HEK293 (cell line): Measurements from ENCODE around the gene PSMD5.

Source experiments
- KLF8 ChIP-seq: fragments of 450-650 bp; formaldehyde crosslinking; IDR thresholded peaks from 2 replicates; pipeline ENCODE4 v1.5.1; 2016; ENCODE audit warnings: missing biosample characterization, missing genetic modification characterization
- OSR2 ChIP-seq: fragments of 450-650 bp; formaldehyde crosslinking; IDR thresholded peaks from 2 replicates; pipeline ENCODE4 v1.5.1; 2016; ENCODE audit warnings: missing biosample characterization, missing genetic modification characterization
- SP7 ChIP-seq: fragments of 450-650 bp; formaldehyde crosslinking; IDR thresholded peaks from 2 replicates; pipeline ENCODE4 v1.5.1; 2016; ENCODE audit warnings: missing biosample characterization, missing genetic modification characterization
- TCF7L2 ChIP-seq: IDR thresholded peaks from 2 replicates; pipeline ENCODE4 v1.6.1; 2011; ENCODE audit warnings: low read depth, mild to moderate bottlenecking, inconsistent platforms, low read length, moderate library complexity, borderline replicate concordance
- ZBTB17 ChIP-seq: fragments of 450-650 bp; formaldehyde crosslinking; IDR thresholded peaks from 2 replicates; pipeline ENCODE4 v1.5.1; 2016; ENCODE audit warnings: missing biosample characterization, missing genetic modification characterization
- ZBTB8A ChIP-seq: fragments of 450-650 bp; formaldehyde crosslinking; IDR thresholded peaks from 2 replicates; pipeline ENCODE4 v1.5.1; 2016; ENCODE audit warnings: missing biosample characterization, missing genetic modification characterization
- ZFP41 ChIP-seq: fragments of 450-650 bp; formaldehyde crosslinking; IDR thresholded peaks from 2 replicates; pipeline ENCODE4 v1.5.1; 2016; ENCODE audit warnings: missing biosample characterization, missing genetic modification characterization, borderline replicate concordance
- ZNF114 ChIP-seq: fragments of 450-650 bp; formaldehyde crosslinking; IDR thresholded peaks from 2 replicates; pipeline ENCODE4 v1.5.0; 2017; ENCODE audit warnings: missing biosample characterization, missing genetic modification characterization
- ZNF133 ChIP-seq: fragments of 450-650 bp; formaldehyde crosslinking; IDR thresholded peaks from 2 replicates; pipeline ENCODE4 v1.5.1; 2016; ENCODE audit warnings: missing biosample characterization, missing genetic modification characterization
- ZNF157 ChIP-seq: fragments of 450-650 bp; formaldehyde crosslinking; IDR thresholded peaks from 2 replicates; pipeline ENCODE4 v1.5.1; 2016; ENCODE audit warnings: missing biosample characterization, missing genetic modification characterization
- ZNF214 ChIP-seq: fragments of 450-650 bp; formaldehyde crosslinking; IDR thresholded peaks from 2 replicates; pipeline ENCODE4 v1.5.1; 2017; ENCODE audit warnings: missing biosample characterization, mild to moderate bottlenecking, missing genetic modification characterization, borderline replicate concordance
- ZNF266 ChIP-seq: fragments of 450-650 bp; formaldehyde crosslinking; IDR thresholded peaks from 2 replicates; pipeline ENCODE4 v1.5.1; 2016; ENCODE audit warnings: missing biosample characterization, missing genetic modification characterization, low read depth
- ZNF292 ChIP-seq: fragments of 450-650 bp; formaldehyde crosslinking; IDR thresholded peaks from 2 replicates; pipeline ENCODE4 v1.5.1; 2016; ENCODE audit warnings: low read depth, missing biosample characterization, missing genetic modification characterization, borderline replicate concordance
- ZNF311 ChIP-seq: fragments of 450-650 bp; formaldehyde crosslinking; IDR thresholded peaks from 2 replicates; pipeline ENCODE4 v1.5.1; 2017; ENCODE audit warnings: missing biosample characterization, missing genetic modification characterization, borderline replicate concordance
- ZNF48 ChIP-seq: fragments of 450-650 bp; formaldehyde crosslinking; IDR thresholded peaks from 2 replicates; pipeline ENCODE4 v1.5.1; 2016; ENCODE audit warnings: missing biosample characterization, missing genetic modification characterization
- ZNF514 ChIP-seq: fragments of 450-650 bp; formaldehyde crosslinking; IDR thresholded peaks from 2 replicates; pipeline ENCODE4 v1.5.1; 2016; ENCODE audit warnings: missing biosample characterization, missing genetic modification characterization
- ZNF585B ChIP-seq: fragments of 450-650 bp; formaldehyde crosslinking; IDR thresholded peaks from 2 replicates; pipeline ENCODE4 v1.5.1; 2016; ENCODE audit warnings: missing biosample characterization, missing genetic modification characterization
- ZNF670 ChIP-seq: fragments of 450-650 bp; formaldehyde crosslinking; IDR thresholded peaks from 2 replicates; pipeline ENCODE4 v1.5.1; 2016; ENCODE audit warnings: missing biosample characterization, missing genetic modification characterization, low read depth
- ZNF76 ChIP-seq: fragments of 450-650 bp; formaldehyde crosslinking; IDR thresholded peaks from 2 replicates; pipeline ENCODE4; 2016; ENCODE audit warnings: low read depth, missing biosample characterization, missing genetic modification characterization, borderline replicate concordance
- ZNF792 ChIP-seq: fragments of 450-650 bp; formaldehyde crosslinking; IDR thresholded peaks from 2 replicates; pipeline ENCODE4 v1.5.1; 2016; ENCODE audit warnings: missing biosample characterization, missing genetic modification characterization
- ZXDB ChIP-seq: fragments of 450-650 bp; formaldehyde crosslinking; IDR thresholded peaks from 2 replicates; pipeline ENCODE4 v1.5.1; 2016; ENCODE audit warnings: missing biosample characterization, missing genetic modification characterization
- TF ChIP-seq, protein P1 (sequence below): fragments of 450-650 bp; formaldehyde crosslinking; IDR thresholded peaks from 2 replicates; pipeline ENCODE4 v1.5.1; 2016; ENCODE audit warnings: missing biosample characterization, missing genetic modification characterization
- TF ChIP-seq, protein P2 (sequence below): fragments of 450-650 bp; formaldehyde crosslinking; IDR thresholded peaks from 2 replicates; pipeline ENCODE4 v1.5.1; 2016; ENCODE audit warnings: missing biosample characterization, missing genetic modification characterization
- TF ChIP-seq, protein P3 (sequence below): fragments of 450-650 bp; formaldehyde crosslinking; IDR thresholded peaks from 2 replicates; pipeline ENCODE4 v1.5.1; 2016; ENCODE audit warnings: missing biosample characterization, missing genetic modification characterization
- TF ChIP-seq, protein P4 (sequence below): sonication (generic); formaldehyde crosslinking; IDR thresholded peaks from 2 replicates; pipeline ENCODE4 v1.8.1; 2022; ENCODE audit warnings: mild to moderate bottlenecking, moderate library complexity, missing genetic modification reagents
- TF ChIP-seq, protein P5 (sequence below): fragments of 450-650 bp; formaldehyde crosslinking; IDR thresholded peaks from 2 replicates; pipeline ENCODE4 v1.5.1; 2016; ENCODE audit warnings: missing biosample characterization, missing genetic modification characterization
- TF ChIP-seq, protein P6 (sequence below): fragments of 450-650 bp; formaldehyde crosslinking; IDR thresholded peaks from 2 replicates; pipeline ENCODE4 v1.5.1; 2016; ENCODE audit warnings: missing biosample characterization, missing genetic modification characterization
- TF ChIP-seq, protein P7 (sequence below): fragments of 450-650 bp; formaldehyde crosslinking; IDR thresholded peaks from 2 replicates; pipeline ENCODE4 v1.5.1; 2016; ENCODE audit warnings: missing biosample characterization, missing genetic modification characterization
- TF ChIP-seq, protein P8 (sequence below): fragments of 450-650 bp; formaldehyde crosslinking; optimal IDR thresholded peaks from 2 replicates; pipeline ENCODE3; 2016; ENCODE audit warnings: missing biosample characterization, mild to moderate bottlenecking, missing genetic modification characterization
- TF ChIP-seq, protein P9 (sequence below): fragments of 450-650 bp; formaldehyde crosslinking; IDR thresholded peaks from 2 replicates; pipeline ENCODE4; 2016; ENCODE audit warnings: missing biosample characterization, missing genetic modification characterization

Gene PSMD5

DNA sequence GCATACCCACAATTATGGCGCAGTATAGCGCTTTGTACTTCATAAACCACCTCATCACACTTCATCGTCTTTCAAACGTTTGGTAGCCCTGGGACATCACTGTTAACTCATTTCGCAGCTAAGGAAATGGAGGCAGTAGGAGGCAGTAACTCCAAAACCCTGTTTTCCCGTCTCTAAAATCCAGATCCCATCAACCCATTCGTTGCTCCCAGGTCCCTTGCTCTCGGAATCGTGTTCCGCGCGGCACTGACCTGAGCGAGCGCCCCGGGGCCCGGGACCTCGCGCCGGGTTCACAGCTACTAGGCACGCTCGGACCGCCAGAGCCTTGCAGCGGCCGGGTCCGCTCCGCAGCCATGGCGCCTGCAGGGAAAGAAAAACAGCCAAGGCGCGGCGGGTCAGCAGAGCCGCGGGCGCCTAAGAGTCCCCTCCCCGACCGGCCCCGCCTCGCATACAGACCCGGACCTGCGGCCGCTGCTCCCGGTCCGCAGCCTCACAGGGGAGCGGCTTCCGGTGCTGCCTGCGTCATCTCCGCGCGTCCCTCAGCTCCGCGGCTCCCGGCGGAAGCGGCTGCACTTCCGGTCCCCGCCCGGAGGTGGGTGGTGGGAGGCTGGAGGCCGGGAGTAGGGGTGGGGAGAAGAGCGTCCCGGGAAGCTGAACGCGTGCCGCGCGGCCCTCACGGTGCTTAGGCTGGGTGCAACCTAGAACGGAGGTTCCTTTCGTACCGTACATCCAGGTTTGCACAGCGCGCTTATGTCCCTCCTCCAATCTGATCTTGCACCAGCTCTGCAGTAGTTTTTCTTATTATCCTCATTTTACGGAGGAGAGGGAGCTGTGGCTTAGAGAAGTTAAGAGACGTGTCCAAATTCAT lies 49.6 kb downstream of the PSMD5 start, which contains the start of gene FBXW2 (continued):
- TF ChIP-seq ZNF266 (tag by site-specific recombination), result no peak
- TF ChIP-seq SP7 (tag by site-specific recombination), result peak; percentile 61; the same call in 1 of the 2 replicates
- TF ChIP-seq KLF8 (tag by site-specific recombination), result peak; percentile 84
- TF ChIP-seq ZNF792 (tag by site-specific recombination), result no peak
- TF ChIP-seq, protein P1, sequence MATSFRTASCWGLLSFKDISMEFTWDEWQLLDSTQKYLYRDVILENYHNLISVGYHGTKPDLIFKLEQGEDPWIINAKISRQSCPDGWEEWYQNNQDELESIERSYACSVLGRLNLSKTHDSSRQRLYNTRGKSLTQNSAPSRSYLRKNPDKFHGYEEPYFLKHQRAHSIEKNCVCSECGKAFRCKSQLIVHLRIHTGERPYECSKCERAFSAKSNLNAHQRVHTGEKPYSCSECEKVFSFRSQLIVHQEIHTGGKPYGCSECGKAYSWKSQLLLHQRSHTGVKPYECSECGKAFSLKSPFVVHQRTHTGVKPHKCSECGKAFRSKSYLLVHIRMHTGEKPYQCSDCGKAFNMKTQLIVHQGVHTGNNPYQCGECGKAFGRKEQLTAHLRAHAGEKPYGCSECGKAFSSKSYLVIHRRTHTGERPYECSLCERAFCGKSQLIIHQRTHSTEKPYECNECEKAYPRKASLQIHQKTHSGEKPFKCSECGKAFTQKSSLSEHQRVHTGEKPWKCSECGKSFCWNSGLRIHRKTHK (tag by site-specific recombination), result no peak
- TF ChIP-seq, protein P2, sequence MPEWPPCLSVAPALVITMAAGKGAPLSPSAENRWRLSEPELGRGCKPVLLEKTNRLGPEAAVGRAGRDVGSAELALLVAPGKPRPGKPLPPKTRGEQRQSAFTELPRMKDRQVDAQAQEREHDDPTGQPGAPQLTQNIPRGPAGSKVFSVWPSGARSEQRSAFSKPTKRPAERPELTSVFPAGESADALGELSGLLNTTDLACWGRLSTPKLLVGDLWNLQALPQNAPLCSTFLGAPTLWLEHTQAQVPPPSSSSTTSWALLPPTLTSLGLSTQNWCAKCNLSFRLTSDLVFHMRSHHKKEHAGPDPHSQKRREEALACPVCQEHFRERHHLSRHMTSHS, result no peak
- TF ChIP-seq, protein P3, sequence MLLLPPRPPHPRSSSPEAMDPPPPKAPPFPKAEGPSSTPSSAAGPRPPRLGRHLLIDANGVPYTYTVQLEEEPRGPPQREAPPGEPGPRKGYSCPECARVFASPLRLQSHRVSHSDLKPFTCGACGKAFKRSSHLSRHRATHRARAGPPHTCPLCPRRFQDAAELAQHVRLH (tag by site-specific recombination), result peak; percentile 94
- peak; percentile 77 for TF ChIP-seq OSR2 (tag by site-specific recombination)
- no peak for TF ChIP-seq ZNF157 (tag by site-specific recombination)
- TF ChIP-seq, protein P4, sequence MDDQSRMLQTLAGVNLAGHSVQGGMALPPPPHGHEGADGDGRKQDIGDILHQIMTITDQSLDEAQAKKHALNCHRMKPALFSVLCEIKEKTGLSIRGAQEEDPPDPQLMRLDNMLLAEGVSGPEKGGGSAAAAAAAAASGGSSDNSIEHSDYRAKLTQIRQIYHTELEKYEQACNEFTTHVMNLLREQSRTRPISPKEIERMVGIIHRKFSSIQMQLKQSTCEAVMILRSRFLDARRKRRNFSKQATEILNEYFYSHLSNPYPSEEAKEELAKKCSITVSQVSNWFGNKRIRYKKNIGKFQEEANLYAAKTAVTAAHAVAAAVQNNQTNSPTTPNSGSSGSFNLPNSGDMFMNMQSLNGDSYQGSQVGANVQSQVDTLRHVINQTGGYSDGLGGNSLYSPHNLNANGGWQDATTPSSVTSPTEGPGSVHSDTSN (CRISPR knock-in tag), result peak; percentile 71; the same call in 1 of the 2 replicates
- TF ChIP-seq ZNF670 (tag by site-specific recombination), result no peak
- peak; percentile 82 for TF ChIP-seq ZBTB17 (tag by site-specific recombination)
- TF ChIP-seq ZBTB8A (tag by site-specific recombination), result 0 out of 2 replicates have a peak, but pooled peaks have one; percentile 6
- no peak for TF ChIP-seq ZNF585B (tag by site-specific recombination)
- TF ChIP-seq ZNF292 (tag by site-specific recombination), result no peak
- no peak for TF ChIP-seq ZNF48 (tag by site-specific recombination)
- TF ChIP-seq, protein P5, sequence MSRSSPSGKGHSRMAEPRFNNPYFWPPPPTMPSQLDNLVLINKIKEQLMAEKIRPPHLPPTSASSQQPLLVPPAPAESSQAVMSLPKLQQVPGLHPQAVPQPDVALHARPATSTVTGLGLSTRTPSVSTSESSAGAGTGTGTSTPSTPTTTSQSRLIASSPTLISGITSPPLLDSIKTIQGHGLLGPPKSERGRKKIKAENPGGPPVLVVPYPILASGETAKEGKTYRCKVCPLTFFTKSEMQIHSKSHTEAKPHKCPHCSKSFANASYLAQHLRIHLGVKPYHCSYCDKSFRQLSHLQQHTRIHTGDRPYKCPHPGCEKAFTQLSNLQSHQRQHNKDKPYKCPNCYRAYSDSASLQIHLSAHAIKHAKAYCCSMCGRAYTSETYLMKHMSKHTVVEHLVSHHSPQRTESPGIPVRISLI (tag by site-specific recombination), result no peak
- TF ChIP-seq, protein P6, sequence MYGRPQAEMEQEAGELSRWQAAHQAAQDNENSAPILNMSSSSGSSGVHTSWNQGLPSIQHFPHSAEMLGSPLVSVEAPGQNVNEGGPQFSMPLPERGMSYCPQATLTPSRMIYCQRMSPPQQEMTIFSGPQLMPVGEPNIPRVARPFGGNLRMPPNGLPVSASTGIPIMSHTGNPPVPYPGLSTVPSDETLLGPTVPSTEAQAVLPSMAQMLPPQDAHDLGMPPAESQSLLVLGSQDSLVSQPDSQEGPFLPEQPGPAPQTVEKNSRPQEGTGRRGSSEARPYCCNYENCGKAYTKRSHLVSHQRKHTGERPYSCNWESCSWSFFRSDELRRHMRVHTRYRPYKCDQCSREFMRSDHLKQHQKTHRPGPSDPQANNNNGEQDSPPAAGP (tag by site-specific recombination), result 0 out of 2 replicates have a peak, but pooled peaks have one; percentile 23
- TF ChIP-seq, protein P7, sequence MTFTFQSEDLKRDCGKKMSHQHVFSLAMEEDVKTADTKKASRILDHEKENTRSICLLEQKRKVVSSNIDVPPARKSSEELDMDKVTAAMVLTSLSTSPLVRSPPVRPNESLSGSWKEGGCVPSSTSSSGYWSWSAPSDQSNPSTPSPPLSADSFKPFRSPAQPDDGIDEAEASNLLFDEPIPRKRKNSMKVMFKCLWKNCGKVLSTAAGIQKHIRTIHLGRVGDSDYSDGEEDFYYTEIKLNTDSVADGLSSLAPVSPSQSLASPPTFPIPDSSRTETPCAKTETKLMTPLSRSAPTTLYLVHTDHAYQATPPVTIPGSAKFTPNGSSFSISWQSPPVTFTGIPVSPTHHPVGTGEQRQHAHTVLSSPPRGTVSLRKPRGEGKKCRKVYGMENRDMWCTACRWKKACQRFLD (tag by site-specific recombination), result no peak
- no peak for TF ChIP-seq TCF7L2
- no peak for TF ChIP-seq ZNF514 (tag by site-specific recombination)
- TF ChIP-seq, protein P8, sequence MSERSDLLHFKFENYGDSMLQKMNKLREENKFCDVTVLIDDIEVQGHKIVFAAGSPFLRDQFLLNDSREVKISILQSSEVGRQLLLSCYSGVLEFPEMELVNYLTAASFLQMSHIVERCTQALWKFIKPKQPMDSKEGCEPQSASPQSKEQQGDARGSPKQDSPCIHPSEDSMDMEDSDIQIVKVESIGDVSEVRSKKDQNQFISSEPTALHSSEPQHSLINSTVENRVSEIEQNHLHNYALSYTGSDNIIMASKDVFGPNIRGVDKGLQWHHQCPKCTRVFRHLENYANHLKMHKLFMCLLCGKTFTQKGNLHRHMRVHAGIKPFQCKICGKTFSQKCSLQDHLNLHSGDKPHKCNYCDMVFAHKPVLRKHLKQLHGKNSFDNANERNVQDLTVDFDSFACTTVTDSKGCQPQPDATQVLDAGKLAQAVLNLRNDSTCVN, result peak; percentile 85
- peak; percentile 89 for TF ChIP-seq ZNF76 (tag by site-specific recombination)
- TF ChIP-seq ZNF311 (tag by site-specific recombination), result no peak
- no peak for TF ChIP-seq ZNF133 (tag by site-specific recombination)
- TF ChIP-seq ZNF114 (tag by site-specific recombination), result no peak
- TF ChIP-seq ZFP41 (tag by site-specific recombination), result no peak
- TF ChIP-seq, protein P9, sequence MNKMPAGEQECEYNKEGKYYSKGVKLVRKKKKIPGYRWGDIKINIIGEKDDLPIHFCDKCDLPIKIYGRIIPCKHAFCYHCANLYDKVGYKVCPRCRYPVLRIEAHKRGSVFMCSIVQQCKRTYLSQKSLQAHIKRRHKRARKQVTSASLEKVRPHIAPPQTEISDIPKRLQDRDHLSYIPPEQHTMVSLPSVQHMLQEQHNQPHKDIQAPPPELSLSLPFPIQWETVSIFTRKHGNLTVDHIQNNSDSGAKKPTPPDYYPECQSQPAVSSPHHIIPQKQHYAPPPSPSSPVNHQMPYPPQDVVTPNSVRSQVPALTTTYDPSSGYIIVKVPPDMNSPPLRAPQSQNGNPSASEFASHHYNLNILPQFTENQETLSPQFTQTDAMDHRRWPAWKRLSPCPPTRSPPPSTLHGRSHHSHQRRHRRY (tag by site-specific recombination), result no peak
- TF ChIP-seq ZXDB, result peak; percentile 87
- no peak for TF ChIP-seq ZNF214 (tag by site-specific recombination)
